ENCODE results near the gene CAPNS1. TPM values are rescaled to one million over a fixed set of nuclear protein-coding genes. Genes with fewer than 3 reads are reported as not detected.
"Not testable (repeated sequence)": the region's sequence is repeated elsewhere in the genome, so short reads cannot be mapped to it uniquely, and the experiment has no call there.

The CAPNS1 gene
- polyA plus RNA-seq, 4 donors: 461 to 599 (median 568) TPM

- no peak for DNase-seq (ENCODE audit: low read depth in 4 of 4, low spot score in 3 of 4)
These were observed 4.8 kb downstream of the CAPNS1 start for GRCh38 chr19:36144624-36145023.

- no peak for DNase-seq (ENCODE audit: low read depth in 4 of 4, low spot score in 3 of 4)
These were observed 10.0 kb downstream of the CAPNS1 start for GRCh38 chr19:36149673-36150406.

GRCh38 chr19:36150586-36150985 is 10.7 kb downstream of the CAPNS1 start:
- DNase-seq (ENCODE audit: low read depth in 4 of 4, low spot score in 3 of 4): no peak

GRCh38 chr19:36151144-36152018 is 11.5 kb downstream of the CAPNS1 start:
- no peak for DNase-seq (ENCODE audit: low read depth in 4 of 4, low spot score in 3 of 4)

- no peak for DNase-seq (ENCODE audit: low read depth in 4 of 4, low spot score in 3 of 4)
These were observed 12.1 kb downstream of the CAPNS1 start for GRCh38 chr19:36152019-36152351.

GRCh38 chr19:36152352-36153091 is 12.7 kb downstream of the CAPNS1 start, which contains the start of gene COX7A1:
Gene COX7A1, minus strand, starts transcription at chr19:36152447. Its CDS starts 40 bp downstream, at chr19:36152407.
- peak in 1 of 4 donors; percentile 8 for DNase-seq (ENCODE audit: low read depth in 4 of 4, low spot score in 3 of 4)

- no peak for DNase-seq (ENCODE audit: low read depth in 4 of 4, low spot score in 3 of 4)
These were observed 13.3 kb downstream of the CAPNS1 start for GRCh38 chr19:36153126-36153525.

- DNase-seq (ENCODE audit: low read depth in 4 of 4, low spot score in 3 of 4): no peak
These were observed 21.1 kb downstream of the CAPNS1 start for GRCh38 chr19:36160821-36161596.

GRCh38 chr19:36163813-36164212 is 23.9 kb downstream of the CAPNS1 start:
- no peak for DNase-seq (ENCODE audit: low read depth in 4 of 4, low spot score in 3 of 4)

- peak in 3 of 4 donors; percentile 2 to 32 (median 28) for DNase-seq (ENCODE audit: low read depth in 4 of 4, low spot score in 3 of 4)
These were observed 29.4 kb downstream of the CAPNS1 start for GRCh38 chr19:36169084-36169760.

- no peak for DNase-seq (ENCODE audit: low read depth in 4 of 4, low spot score in 3 of 4)
These were observed 33.0 kb downstream of the CAPNS1 start for GRCh38 chr19:36172852-36173251.

GRCh38 chr19:36173846-36174245 is 34.0 kb downstream of the CAPNS1 start:
- DNase-seq (ENCODE audit: low read depth in 4 of 4, low spot score in 3 of 4): not testable (repeated sequence)

- not testable (repeated sequence) for DNase-seq (ENCODE audit: low read depth in 4 of 4, low spot score in 3 of 4)
These were observed 39.2 kb downstream of the CAPNS1 start for GRCh38 chr19:36179077-36179476.

- DNase-seq (ENCODE audit: low read depth in 4 of 4, low spot score in 3 of 4): no peak
These were observed 42.9 kb downstream of the CAPNS1 start for GRCh38 chr19:36182612-36183244.

GRCh38 chr19:36183245-36183628 is 43.4 kb downstream of the CAPNS1 start:
- DNase-seq (ENCODE audit: low read depth in 4 of 4, low spot score in 3 of 4): no peak

GRCh38 chr19:36186722-36187121 is 46.9 kb downstream of the CAPNS1 start:
- not testable (repeated sequence) for DNase-seq (ENCODE audit: low read depth in 4 of 4, low spot score in 3 of 4)

GRCh38 chr19:36196249-36196648 is 56.4 kb downstream of the CAPNS1 start:
- no peak for DNase-seq (ENCODE audit: low read depth in 4 of 4, low spot score in 3 of 4)

- no peak for DNase-seq (ENCODE audit: low read depth in 4 of 4, low spot score in 3 of 4)
These were observed 58.3 kb downstream of the CAPNS1 start for GRCh38 chr19:36198119-36198518.

Measured in left renal pelvis (tissue), 4 donors.